ENCODE measurements around the gene SYT12. TPM values are rescaled to one million over a fixed set of nuclear protein-coding genes. Genes with fewer than 3 reads are reported as not detected.

SYT12 gene
- total and polyA plus RNA-seq, 9 of the 15 experiments (the other 6 are each of a cell fraction or from before 2014, with no cell fraction given), result 0.03 to 0.11 (median 0.03) TPM; not detected in 4

- TF ChIP-seq ZNF253 (CRISPR knock-in tag; conservative IDR thresholded peaks at IDR 0.05) (no peak), MAX (CRISPR knock-in tag; IDR thresholded peaks at IDR 0.05) (no peak), THRB (CRISPR knock-in tag; conservative IDR thresholded peaks at IDR 0.05) (no peak), BRF1 (IDR thresholded peaks at IDR 0.05; ENCODE audit: borderline replicate concordance, extremely low read depth, insufficient read length) (no peak), RAD21 (CRISPR knock-in tag; conservative IDR thresholded peaks at IDR 0.05 in 1 of 2, IDR thresholded peaks at IDR 0.05 in 1 of 2) (no peak), BRCA1 (IDR thresholded peaks at IDR 0.05) (no peak), BRCA1 (CRISPR knock-in tag; IDR thresholded peaks at IDR 0.05) (no peak), KLF1 (tag; IDR thresholded peaks at IDR 0.05) (peak; percentile 75; the same call in 1 of the 2 replicates), LCOR (CRISPR knock-in tag; IDR thresholded peaks at IDR 0.05) (no peak), CHD7 (IDR thresholded peaks at IDR 0.05; ENCODE audit: low read depth, low read length) (no peak), ZNF384 (IDR thresholded peaks at IDR 0.05; ENCODE audit: low read depth, low read length) (peak; percentile 56), CBX3 (IDR thresholded peaks at IDR 0.05; ENCODE audit: borderline replicate concordance in 1 of 2, low read length in 2 of 2) (no peak), STAG1 (CRISPR knock-in tag; IDR thresholded peaks at IDR 0.05; ENCODE audit: borderline replicate concordance) (no peak), ZNF785 (CRISPR knock-in tag; IDR thresholded peaks at IDR 0.05) (no peak), CBFA2T3 (IDR thresholded peaks at IDR 0.05) (peak; percentile 36; the same call in 1 of the 2 replicates), ZZZ3 (IDR thresholded peaks at IDR 0.05) (no peak), PYGO2 (tag; IDR thresholded peaks at IDR 0.05) (no peak)
These were observed 40.9 kb upstream of the SYT12 start (continued) for GRCh38 chr11:66981976-66982578.

Measured in K562 (cell line).